Fibroblast of villous mesenchyme (primary cell): ENCODE results near the gene RIPK4. TPM values are rescaled to one million over a fixed set of nuclear protein-coding genes. Genes with fewer than 3 reads are reported as not detected.

Experiments used
- DNase-seq: peaks from one replicate; pipeline ENCODE4 v3.0.0-alpha.2; 2010; ENCODE audit warnings: low read depth
- H3K4me3 ChIP-seq: 2 replicates; pipeline ENCODE4 v1.5.1; 2011; ENCODE audit warnings: low read depth, mild to moderate bottlenecking, low read length
- CTCF ChIP-seq: IDR thresholded peaks from 2 replicates; pipeline ENCODE4 v1.5.1; 2012; ENCODE audit warnings: low read depth, mild to moderate bottlenecking, low read length; ENCODE audit not compliant: insufficient read depth
- total RNA-seq: library from RNA; depleted of rRNA; stranded (reverse); fragments of >200 nt; gene quantifications from 2 replicates; pipeline ENCODE4 v1.2.3, GENCODE V29; 2012

Gene RIPK4
- total RNA-seq, 1 donor = not detected

GRCh38 chr21:41783476-41784180 is 16.8 kb upstream of the RIPK4 start:
- DNase-seq = peak; percentile 70
- no peak for TF ChIP-seq CTCF
- H3K4me3 ChIP-seq = no peak overlapping the region

- DNase-seq = no peak
- no peak for TF ChIP-seq CTCF
Measured at GRCh38 chr21:41781050-41781410, 14.2 kb upstream of the RIPK4 start.

DNA sequence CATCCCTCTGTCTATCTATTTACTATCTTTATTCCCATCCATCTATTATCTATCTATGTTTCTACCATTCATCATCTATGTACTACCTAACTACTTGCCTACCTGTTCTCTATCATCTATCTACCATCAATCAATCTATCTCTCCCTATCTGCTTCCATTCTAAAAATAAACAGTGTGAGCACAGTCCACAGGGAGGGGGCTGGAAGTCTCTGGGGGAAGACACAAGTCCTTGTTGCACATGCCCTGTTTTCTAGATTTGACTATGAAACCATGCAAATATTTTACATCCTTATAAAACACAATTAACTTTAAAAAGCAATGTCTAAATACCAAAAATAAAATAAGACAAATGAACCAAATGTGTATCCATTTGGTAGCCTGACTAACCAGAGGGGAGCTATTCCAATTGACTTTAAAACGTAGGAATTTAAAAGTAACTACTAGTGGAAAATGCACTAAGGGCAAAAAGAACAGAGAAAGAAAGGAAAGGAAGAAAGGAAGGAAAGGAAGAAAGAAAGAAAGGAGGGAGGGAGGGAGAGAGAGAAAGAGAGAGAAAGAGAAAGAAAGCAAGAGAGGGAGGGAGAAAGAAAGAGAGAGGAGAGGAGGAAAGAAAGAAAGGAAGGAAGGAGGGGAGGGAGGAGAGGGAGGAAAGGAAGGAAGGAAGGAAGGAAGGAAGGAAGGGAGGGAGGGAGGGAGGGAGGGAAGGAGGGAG is 13.6 kb upstream of the RIPK4 start:
- no peak overlapping the region for H3K4me3 ChIP-seq
- no peak for DNase-seq
- TF ChIP-seq CTCF = no peak

More at GRCh38 chr21:41781050-41781410, 14.2 kb upstream of the RIPK4 start:
- no peak overlapping the region for H3K4me3 ChIP-seq

GRCh38 chr21:41779659-41780058 is 12.8 kb upstream of the RIPK4 start:
- TF ChIP-seq CTCF = no peak
- no peak for DNase-seq
- H3K4me3 ChIP-seq = no peak overlapping the region

- no peak for DNase-seq
Measured at GRCh38 chr21:41778930-41779600, 12.2 kb upstream of the RIPK4 start.

More at GRCh38 chr21:41778930-41779600, 12.2 kb upstream of the RIPK4 start:
- no peak for TF ChIP-seq CTCF
- no peak overlapping the region for H3K4me3 ChIP-seq
